GM21737 (cell line): ENCODE data around the gene DUOX1.

Source experiments
- ATAC-seq: cut with Tn5 transposase; IDR thresholded peaks from one replicate; pipeline ENCODE4 v1.9.1; 2021; ENCODE audit warnings: mild to moderate bottlenecking, moderate library complexity; ENCODE audit not compliant: unreplicated experiment

The DUOX1 gene

DNA sequence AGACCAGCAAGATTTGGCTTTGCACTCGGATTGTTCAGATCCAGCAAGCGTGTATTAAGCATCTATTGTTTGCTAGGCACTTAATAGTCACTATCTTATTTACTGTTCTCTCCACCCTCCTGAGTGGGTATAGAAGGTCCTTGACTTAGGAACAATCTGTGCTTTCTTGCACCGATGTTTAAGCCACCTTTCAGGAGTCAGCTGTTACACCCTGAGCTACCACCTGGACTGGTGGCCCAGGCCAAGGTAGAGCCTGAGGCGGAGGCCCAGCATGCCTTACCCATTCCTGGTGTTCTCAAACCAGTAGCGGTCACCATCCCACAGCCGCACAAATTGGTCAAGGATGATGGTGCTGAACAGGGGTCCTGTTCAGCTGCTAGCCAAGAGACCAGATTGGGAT is 10.0 kb downstream of the DUOX1 start:
- ATAC-seq = no peak

DNA sequence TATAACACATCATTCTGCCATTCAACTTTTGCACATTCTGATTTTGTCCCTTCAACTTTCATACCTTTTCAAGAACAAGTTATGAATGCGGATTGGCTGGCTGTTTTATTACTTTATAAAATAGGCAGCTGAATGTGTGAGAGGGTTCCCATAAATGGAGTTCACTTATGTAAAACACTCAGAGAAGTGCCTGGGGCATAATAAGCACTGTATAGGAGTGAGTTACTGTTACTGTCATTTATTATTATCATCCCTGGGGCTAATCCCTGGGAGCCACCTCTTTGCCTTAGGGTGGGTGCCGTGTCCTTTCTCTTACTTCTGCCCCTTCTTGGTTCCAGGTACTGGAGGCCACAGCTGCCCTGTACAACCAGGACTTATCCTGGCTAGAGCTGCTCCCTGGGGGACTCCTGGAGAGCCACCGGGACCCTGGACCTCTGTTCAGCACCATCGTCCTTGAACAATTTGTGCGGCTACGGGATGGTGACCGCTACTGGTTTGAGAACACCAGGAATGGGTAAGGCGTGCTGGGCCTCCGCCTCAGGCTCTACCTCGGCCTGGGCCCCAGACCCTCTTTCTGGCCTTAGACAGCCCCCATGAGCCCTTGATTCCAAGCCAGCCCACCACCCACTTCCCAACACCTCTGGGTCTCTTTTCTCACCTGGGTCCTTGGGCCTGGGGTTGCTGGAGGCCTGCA is 10.9 kb downstream of the DUOX1 start:
- no peak for ATAC-seq

DNA sequence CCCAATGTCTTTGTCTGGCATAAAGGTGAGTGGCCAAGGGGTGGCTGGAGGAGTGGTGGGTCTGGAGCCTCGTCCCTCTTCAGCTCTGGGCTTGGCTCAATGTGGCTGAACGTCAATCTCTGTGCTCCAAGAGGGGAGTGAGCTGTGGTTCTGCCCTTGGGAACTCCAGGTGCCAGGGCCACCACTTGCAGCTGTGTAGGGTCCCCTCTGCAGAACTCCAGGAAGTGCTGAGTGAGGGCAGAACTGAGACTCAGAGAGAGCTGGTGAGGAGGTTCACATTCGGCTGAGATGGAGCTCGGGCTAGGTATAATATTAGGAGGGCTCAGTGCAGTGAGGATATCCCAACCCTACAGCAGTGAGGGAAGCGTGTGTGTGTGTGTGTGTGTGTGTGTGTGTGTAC is 11.6 kb downstream of the DUOX1 start:
- ATAC-seq = no peak

DNA sequence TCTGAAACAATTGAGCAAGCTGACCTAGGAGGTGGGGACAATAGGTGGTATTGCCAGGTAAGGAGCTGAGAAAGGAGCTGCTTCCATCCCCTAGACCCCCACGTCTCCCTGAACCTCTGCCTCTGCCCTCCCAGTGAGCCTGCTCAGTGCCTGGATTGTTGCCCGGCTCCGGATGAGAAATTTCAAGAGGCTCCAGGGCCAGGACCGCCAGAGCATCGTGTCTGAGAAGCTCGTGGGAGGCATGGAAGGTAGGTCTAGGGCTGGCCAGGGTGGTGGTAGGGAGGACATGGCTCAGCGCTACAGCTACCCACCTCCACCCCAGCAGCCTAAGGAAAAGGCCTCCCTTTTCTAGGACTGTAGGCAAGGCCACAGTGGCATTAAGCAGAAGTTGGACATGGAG is 13.3 kb downstream of the DUOX1 start:
- no peak for ATAC-seq

DNA sequence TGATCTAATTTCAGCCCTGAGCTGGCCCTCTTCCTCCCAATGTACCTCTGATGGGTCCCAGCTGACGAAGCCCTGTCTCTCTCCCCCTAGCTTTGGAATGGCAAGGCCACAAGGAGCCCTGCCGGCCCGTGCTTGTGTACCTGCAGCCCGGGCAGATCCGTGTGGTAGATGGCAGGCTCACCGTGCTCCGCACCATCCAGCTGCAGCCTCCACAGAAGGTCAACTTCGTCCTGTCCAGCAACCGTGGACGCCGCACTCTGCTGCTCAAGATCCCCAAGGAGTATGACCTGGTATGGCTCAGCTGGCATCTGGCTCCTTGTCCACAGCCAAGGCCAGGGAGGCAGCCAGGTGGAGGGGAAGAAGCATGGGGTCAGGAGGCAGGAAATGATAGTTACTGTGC is 14.2 kb downstream of the DUOX1 start:
- no peak for ATAC-seq

DNA sequence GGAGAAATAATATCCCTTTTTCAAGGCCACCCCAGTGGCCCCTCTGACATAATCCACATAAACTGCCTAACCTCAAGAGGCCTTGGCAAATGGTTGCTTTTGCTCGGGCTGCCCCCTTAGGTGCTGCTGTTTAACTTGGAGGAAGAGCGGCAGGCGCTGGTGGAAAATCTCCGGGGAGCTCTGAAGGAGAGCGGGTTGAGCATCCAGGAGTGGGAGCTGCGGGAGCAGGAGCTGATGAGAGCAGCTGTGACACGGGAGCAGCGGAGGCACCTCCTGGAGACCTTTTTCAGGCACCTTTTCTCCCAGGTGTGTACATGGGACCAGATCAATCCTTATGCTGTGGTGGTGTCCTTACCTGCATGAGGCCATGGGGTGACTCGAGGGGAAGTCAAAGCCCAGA is 15.0 kb downstream of the DUOX1 start:
- ATAC-seq = no peak

DNA sequence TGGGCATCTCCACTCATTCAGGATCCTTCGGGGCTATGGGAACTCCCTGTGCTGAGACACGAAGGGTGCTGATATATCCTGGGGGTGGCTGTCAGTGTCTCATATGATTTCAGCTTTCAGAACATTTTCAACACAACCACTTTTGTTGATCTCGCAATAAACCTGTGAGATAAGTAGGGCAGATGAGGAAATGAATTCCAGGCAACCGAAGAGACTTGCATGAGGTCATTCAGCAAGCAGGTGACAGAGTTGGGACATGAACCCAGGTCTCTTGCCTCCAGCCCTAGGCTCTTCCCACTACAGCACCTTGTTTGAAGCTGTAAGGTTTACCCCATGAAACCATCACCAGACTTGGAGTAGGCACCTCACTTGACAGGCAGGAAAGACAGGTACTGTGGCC is 16.6 kb downstream of the DUOX1 start:
- no peak for ATAC-seq

DNA sequence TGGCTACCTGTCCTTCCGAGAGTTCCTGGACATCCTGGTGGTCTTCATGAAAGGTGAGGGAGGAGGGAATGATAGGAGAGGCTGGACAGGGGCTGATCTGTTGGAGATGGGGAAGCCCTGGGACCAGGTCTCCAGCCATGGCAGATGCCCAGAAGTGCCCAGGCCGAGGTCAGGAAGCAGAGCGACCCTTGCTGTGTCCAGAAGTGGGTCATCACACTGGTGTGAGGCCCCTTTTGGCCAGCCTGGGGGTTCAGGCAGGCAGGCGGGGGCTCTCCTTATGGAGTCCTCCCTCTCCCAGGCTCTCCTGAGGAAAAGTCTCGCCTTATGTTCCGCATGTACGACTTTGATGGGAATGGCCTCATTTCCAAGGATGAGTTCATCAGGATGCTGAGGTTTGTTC is 17.8 kb downstream of the DUOX1 start:
- ATAC-seq = no peak

DNA sequence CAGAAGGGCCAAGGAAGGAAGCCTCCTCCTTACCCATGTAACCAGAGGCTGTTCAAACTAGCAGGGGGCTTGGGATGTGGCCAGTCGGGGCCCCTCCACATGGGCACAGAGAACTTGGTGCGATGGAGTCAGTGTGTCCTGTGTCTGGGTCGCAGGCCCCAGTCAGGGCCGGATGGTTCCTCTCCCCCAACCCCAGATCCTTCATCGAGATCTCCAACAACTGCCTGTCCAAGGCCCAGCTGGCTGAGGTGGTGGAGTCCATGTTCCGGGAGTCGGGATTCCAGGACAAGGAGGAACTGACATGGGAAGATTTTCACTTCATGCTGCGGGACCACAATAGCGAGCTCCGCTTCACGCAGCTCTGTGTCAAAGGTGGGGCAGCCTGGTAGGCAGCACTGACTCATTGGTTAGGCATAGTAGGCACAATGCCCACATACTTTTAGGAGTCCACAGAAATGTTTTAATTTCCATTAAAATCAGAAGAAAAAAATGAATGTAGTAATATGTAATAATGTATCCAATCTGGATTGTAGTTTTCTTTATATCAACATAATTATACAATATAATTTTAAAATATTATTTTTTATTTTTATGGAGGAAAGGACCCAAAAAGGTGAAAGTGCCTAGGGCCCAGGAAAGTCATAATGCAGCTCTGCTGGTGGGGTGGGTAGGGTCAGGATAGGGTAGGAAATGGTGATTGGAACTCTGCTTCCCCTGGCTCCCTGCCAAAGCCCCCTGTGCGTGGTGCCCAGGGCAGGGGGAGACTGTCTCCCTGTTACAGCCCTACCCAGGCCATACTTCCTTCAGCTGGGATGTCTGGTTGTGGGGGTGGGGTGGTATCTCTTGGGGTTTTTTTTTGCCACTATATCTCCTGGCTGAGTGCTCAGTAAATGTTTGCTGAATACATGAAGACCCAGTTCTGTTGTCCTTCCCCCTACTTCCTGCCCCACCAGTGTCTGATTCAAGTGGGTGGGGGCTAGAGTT is 18.6 kb downstream of the DUOX1 start:
- ATAC-seq = no peak

DNA sequence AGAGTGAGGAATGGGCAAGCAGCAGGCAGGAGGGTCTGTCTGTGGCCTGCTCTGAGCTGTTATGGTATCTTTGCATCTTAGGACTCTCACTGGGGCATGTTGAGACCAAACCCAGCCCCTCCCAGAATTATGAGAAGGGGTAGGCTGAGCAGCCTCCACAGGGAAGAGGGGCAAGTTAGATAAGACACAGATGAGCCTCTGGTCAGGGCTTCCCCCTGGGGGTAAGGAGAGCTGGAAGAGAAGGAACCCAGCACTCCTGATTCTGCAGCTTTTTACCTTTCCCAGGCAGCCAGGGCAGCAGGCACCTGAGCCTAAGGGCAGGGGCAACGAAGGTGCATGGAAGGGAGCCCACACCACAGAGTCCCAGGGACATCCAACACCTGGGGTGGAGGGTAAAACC is 19.3 kb downstream of the DUOX1 start:
- ATAC-seq = no peak

DNA sequence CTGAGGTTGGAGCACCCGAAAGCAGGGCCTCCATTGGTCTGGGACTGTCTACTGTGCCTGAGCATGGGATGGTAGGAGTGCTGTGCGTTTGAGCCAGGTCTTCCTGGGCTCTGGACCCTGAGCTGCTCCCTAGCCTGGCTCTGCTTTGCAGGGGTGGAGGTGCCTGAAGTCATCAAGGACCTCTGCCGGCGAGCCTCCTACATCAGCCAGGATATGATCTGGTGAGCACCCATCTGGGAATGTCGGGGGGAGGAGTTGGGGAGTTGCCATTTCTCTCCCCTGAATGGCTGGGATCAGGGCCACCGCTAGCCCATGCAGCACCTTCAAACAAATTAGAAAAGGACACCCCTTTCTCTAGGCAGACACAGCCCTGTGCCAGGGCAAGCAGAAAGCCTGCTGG is 20.7 kb downstream of the DUOX1 start:
- no peak for ATAC-seq

DNA sequence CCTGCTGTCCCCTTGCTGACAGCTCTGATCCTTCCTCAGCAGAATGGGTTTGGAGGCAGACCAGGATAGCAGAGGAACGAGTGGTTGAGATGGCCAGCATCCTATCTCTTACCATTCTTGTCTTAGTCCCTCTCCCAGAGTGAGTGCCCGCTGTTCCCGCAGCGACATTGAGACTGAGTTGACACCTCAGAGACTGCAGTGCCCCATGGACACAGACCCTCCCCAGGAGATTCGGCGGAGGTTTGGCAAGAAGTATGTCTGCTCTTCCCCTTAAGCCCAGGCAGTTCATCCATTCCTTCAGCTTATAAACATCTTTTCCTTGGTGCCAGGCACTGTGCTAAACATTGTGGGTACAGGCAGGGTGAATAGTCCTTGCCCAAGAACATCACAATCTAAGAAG is 21.2 kb downstream of the DUOX1 start:
- no peak for ATAC-seq

DNA sequence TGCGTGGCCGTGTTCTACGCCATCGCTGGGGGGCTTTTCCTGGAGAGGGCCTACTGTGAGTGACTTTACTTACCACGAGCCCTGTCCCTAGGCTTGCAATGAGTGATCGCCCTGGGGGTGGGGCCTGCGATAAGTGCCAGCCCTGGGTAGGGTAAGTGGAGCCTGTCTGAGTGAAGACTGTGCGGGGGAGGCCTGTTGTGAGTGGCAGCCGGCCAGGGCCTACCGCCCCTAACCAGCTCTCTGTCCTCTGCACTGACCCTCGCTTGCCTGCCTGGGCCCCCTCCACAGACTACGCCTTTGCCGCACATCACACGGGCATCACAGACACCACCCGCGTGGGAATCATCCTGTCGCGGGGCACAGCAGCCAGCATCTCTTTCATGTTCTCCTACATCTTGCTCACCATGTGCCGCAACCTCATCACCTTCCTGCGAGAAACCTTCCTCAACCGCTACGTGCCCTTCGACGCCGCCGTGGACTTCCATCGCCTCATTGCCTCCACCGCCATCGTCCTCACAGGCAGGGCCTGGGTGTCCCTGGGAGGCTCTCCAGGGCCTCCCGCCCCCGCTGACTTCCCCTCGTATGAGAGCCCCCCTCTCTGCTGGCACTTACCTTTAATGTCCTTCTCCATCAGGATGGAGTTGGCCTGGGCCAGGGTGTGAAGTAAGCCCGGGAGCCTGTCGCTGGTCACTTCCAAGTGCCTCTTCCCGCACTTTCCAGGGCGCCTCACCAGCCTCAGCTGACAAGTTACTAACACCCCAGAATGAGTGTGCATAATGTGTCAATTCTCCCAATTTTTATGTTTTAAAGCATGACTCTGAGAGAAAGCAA is 22.4 kb downstream of the DUOX1 start:
- no peak for ATAC-seq

DNA sequence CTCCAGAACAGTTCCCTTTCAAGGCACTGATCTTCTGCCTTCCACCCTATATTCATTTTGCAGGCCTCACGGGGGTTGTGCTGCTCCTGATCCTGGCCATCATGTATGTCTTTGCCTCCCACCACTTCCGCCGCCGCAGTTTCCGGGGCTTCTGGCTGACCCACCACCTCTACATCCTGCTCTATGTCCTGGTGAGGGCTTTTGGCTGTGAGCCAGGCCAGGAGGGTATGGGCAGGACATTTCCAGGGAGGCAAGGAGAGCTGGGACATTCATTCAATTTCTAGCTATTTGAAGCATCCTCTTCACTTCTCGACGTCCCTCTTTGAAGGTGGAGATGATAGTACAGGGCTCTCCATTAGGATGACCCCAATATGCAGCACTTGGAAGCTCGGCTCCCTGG is 25.9 kb downstream of the DUOX1 start:
- ATAC-seq = no peak

DNA sequence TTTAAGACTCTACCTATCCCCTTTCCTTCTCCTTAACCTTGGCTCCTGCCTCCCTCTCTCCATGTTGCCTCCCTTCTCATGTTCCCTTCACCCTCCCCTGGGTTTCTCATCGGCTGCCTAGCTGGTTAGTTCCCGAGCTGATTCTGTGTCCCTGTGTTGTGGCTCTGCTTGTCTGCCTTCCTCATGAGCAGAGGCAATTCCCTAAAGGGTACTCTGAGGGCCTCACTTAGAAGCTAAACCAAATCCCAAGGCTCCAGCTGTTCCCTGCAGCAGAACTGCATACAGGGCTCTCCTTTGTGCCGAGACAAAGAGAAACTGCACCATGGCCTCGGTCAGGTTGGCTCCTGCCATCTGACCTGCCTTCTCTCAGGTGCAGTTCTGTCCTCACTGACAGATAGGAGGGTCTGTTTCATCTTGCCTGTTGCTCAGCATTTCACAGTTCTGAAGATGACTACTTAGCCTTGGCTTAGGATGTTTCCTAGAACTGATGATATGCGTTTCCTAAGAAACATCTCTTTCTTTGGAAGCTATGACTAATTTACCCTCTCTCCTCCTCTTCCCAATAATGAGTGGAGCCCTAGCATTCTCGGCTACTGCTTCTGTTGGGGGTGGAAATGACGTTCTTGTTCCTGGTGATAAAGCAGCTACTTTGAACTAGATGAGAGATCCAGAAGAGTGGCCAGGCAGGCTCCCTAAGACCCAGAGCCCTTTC is 27.1 kb downstream of the DUOX1 start:
- ATAC-seq = no peak

DNA sequence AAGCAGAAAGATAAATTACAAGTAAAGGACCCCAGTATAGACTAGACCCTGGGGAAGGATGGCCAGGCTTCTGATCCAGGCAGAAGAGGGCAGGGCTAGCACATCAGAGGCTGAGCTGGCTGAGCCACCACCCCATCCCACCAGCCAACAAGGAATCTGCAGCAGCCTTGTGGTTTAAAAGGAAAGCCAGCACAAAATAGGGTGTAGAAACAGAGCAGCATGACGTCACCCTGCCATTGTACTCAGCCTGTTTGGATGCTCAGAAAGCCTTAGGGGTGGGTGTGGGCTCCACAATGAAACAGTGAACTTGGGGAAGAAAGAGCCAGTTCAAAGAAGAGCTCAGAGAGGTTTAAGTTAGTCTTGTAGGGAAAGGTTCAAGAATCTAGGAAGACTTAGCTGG is 28.2 kb downstream of the DUOX1 start:
- ATAC-seq = no peak

DNA sequence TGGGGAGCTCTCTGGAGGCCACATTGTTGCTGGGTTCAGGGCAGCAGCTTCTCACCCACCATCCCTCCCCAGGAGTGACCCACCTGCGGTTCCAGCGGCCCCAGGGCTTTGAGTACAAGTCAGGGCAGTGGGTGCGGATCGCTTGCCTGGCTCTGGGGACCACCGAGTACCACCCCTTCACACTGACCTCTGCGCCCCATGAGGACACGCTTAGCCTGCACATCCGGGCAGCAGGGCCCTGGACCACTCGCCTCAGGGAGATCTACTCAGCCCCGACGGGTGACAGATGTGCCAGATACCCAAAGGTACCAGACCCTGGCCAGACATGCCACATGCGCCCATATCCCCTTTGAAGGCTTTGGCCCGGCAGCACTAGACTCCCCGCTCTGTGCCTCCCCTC is 31.9 kb downstream of the DUOX1 start:
- ATAC-seq = no peak

DNA sequence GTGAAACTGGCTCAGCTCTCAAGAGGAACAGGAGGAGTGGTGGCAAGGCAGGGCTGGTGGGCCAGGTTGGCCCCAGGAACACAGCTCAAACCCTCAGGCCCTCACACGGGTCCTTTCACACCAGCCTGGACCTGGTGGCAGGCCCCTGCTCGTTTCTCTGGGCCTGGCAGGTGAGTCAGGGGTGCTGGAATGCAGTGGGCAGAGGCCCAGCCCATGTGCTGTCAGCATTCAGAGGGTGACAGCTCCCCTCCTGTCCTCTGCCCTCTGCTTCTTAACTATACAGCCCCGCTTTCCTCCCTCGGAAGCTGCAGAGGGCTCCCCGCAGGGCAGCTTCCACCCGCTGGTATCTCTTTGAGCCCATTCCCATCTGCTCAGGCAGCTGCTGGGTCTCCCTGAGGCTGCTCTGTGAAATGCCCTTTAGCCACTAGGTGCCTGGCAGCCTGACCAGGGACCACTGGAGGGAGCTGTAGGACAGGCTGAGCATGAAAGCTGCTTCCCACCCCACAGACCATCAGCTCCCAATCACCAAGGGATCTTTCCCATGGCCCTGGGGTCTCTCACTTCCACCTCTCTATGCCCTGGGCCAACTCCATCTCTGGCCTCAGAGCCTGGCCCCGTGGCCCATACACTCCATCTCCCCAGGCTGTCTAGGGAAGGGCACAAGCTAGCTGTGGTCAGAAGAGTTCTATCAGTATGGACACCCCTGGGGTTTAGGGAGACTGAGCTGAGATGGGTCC is 33.1 kb downstream of the DUOX1 start:
- no peak for ATAC-seq

DNA sequence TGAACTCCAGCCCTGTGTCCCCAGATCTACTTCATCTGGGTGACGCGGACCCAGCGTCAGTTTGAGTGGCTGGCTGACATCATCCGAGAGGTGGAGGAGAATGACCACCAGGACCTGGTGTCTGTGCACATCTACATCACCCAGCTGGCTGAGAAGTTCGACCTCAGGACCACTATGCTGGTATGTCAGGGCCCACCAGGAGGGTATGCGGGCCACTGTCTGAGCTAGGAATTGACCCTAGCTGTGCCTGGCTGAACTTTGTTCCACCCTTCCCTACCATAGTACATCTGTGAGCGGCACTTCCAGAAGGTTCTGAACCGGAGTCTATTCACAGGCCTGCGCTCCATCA is 33.7 kb downstream of the DUOX1 start:
- ATAC-seq = no peak

DNA sequence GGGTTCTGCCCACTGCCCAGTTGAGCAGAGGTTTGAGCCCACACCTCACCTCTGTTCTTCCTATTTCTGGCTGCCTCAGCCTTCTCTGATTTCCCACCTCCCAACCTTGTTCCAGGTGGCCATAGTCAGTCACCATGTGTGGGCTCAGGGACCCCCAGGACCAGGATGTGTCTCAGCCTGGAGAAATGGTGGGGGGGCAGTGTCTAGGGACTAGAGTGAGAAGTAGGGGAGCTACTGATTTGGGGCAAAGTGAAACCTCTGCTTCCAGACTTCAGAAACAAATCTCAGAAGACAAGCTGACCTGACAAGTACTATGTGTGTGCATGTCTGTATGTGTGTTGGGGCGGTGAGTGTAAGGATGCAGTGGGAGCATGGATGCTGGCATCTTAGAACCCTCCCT is 35.1 kb downstream of the DUOX1 start:
- ATAC-seq = no peak
